HG02623 (cell line): Measurements from ENCODE around the gene GAB3.
"Not testable (repeated sequence)": the region's sequence is repeated elsewhere in the genome, so short reads cannot be mapped to it uniquely, and the experiment has no call there.

Source experiments
- ATAC-seq: cut with Tn5 transposase; IDR thresholded peaks from one replicate; pipeline ENCODE4 v1.9.1; 2021; ENCODE audit warnings: moderate library complexity; ENCODE audit not compliant: unreplicated experiment

Gene GAB3

DNA sequence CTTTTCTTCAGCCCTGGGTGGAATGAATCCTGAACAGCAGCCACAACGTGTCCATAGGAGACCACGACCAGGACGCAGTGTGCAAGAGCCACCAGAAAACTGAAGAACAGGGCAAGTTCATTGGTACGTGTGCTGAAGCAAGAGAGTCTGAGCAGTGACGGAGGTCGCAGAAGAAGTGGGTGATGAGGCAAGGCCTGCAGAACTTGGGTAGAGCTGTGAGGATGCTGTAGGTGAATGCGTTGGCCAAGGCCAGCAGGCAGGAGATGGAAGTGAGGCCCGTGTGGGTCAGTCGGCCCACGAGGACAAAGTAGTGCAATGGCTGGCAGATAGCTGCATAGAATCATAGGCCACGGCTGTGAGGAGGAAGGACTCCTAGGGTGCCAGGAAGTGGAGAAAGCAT is 91.9 kb downstream of the GAB3 start:
- no peak for ATAC-seq

DNA sequence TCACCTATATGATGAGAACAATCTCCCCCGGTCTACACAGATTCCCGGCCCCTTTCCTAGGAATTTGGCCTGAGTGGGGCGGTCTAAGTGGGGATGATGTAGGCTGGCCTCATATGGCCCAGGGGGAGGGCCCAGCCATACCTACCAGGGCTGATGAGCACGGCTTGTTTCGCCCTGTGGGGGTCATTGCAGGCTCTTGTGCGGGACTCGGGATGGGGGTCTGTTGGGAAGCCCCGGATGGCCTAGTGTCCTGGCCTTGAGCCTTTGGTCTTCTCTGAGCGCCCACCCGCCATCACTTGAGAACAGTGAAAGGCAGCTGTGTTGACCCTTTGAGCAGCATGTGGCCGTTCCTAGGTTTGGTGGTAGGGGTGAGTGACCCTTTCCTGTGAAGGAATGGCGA is 92.7 kb downstream of the GAB3 start:
- no peak for ATAC-seq

DNA sequence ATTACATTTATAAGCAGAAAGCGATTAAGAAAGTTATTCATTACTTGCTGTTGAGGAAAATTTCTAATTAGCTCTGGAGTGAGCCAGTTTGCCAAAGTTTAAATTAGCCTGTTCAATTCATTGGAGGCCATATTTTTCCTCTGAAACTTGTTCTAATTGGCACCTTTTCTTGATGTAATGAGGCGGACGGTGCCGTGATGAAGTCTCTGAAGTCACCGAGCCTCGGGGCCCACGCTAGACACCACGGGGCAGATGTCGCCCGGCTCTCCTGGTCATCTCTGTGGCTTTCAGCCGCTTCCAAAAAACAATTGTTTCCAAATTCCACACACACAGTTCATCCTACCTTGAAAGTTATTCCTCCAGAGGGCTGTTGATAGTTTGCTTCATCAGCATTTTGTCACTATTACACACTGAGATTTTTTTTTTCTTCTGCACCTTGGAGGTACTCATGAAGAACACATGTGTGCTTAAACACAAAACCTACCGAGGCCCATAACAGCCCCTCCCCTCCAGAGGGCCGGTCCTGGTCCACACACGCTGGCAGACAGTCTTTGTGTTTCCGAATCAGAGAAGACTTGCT is 93.6 kb downstream of the GAB3 start:
- no peak for ATAC-seq

DNA sequence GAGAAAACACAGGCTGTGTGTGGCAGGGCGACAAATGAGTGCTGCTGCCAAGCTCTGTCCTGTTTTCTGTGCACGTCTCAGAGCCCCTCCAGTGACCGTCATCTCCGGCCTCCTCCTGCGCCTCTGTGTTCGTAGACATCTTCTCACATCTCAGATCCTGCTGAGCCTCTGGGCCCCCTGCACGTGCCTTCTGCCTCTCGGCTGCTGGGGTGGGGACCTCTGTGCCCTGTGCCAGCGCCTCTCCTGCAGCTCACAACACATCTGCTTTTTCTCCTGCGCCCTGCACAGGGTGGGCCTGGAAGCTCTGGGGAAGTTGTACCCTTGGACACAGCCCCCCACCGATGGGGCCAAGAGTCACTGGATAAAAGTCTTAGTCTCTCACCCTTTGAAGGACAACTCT is 95.1 kb downstream of the GAB3 start:
- ATAC-seq, result no peak

DNA sequence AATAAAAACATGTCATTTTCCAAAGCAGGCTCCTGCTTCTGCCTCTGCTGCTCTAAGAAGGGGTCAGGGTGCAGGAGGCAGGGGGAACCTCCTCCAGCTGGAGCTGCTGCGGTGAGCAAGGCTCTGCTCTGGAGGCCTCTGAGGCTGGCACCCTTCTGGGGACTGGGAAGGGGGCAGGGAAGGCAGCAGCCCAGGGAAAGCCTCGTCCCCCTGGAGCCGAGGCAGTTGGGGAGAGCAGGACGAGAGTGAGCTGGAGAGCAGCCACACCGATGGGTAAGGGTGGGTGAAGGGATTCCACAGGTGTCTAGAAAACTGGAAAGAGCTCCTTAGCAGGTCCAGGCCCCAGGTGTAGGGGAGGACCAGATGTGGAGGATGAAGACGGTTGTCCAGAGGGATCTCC is 95.5 kb downstream of the GAB3 start:
- no peak for ATAC-seq

DNA sequence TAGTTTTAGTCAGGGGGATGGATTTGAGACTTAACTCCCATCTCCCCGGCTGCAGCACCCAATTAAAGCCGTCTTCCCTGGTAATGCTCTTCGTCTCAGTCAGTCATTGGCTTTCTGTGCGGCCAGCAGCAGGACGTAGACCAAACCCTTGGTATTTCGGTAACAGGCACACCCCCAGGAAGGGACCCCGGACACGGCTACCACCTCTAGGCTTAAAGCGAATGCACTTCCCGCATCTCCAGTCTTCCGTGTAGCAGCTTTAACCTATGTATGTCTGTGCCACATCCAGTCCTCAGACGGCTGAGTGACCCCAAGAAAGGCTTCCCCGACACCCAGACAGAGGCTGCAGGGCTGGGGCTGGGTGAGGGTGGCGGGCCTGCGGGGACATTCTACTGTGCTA is 96.0 kb downstream of the GAB3 start:
- no peak for ATAC-seq

DNA sequence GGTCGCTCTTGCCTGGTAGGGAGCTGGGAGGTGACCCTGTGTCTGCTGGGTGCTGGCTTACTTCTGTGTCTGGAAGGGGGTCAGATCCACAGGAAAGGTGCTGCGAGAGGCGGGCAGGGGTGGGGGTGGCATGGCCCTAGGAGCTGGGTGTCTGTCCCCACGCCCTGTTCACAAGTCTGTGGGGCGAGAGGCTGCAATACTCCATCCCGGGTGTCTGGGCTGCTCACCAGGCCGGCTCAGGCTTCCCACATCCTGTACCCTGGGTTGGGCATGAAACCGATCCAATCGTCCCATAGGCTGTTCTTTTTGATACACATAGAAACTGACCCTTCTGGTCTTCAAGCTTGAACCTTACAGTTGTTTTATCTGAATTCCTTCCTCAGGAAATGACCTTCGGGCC is 96.5 kb downstream of the GAB3 start:
- ATAC-seq, result no peak

DNA sequence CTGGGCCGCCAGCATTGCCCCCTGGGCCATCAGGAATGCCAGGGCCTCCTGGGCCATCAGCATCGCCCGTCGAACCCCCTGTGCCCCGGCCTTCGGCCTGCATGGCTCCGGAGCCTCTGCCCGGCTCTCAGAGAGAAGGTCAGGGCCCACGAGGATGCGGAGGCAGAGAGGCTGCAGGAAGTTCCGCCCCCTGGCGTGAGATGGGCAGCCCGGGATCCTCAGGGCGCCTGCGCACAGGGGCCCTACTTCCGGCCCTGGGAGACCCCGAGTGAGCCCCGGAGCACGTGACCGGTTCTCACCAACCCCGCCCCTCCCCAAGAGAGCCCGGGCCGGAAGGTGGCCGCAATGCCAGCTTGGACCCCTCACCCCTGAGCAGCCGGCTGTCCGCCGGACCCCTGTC is 97.5 kb downstream of the GAB3 start, which contains the start of gene CTAG2:
TSS of gene CTAG2 (minus strand) at position 167 of the 400 bp plus-strand sequence. CDS start at position 103, 64 bp downstream.
- ATAC-seq, result not testable (repeated sequence)

DNA sequence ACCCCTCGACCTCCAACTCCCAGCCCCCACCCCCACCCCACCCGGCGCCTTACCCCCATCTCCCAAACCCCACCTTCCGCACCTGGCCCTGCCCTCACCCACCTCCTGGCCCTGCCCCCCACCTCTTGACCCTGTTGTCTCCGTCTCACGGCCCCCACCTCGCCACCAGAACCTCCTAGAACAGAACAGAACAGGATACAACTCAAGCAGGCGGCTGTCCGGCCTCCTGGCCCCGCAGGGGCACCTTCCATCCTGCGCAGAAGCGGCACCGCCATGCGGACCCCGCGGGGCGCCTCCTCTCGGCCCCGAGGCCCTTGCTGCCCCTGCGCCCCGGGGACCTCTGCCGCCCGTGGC is 97.9 kb downstream of the GAB3 start:
- ATAC-seq, result no peak

DNA sequence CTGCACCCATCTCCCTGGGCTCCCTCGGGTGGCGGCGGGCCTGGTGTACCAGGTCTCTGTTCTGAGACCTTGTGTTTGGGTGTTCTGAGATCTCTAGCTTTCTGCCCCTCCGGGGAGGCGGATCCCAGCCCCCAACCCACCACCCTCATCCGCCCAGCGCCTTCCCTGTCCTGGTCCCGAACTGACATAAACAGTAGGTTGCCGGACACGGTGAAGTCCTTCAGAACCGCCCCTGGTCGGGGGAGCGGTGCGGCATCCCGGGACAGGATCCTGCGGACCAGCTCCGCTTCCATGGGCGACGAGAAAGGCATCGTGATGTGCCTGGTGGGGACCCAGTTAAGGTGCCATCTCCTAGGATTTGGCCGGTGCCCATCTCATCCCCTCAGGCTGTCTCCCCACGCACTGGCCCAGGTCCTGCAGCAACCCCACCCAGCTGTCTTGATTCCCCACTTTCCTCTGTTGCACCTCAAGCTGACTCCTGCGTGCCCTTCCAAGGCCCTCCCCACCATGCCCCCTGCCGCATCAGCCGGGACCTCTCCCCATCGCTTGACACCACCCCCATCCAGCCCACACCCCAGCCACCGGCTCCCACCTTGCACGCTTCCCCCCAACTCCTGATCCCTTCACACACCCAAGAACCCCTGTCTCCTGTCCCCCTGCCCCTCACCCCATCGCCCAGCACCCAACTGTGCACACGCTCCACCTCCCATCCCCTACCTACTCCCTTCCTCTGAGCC is 98.4 kb downstream of the GAB3 start:
- no peak for ATAC-seq

DNA sequence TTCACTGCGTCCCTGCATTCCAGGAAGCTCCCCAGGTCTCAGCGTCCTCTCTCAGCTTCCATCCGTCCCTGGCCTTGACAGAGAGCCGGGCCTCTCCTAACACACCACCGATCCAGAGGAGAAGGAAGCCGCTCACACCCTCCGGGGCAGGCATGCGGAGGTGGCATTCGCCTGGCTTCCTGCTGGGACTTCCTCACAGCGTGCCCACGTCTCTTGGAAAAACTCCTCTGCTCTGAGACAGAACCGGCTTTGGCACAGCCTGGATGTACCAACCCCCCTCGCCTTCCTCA is 100.7 kb downstream of the GAB3 start:
- ATAC-seq, result no peak

DNA sequence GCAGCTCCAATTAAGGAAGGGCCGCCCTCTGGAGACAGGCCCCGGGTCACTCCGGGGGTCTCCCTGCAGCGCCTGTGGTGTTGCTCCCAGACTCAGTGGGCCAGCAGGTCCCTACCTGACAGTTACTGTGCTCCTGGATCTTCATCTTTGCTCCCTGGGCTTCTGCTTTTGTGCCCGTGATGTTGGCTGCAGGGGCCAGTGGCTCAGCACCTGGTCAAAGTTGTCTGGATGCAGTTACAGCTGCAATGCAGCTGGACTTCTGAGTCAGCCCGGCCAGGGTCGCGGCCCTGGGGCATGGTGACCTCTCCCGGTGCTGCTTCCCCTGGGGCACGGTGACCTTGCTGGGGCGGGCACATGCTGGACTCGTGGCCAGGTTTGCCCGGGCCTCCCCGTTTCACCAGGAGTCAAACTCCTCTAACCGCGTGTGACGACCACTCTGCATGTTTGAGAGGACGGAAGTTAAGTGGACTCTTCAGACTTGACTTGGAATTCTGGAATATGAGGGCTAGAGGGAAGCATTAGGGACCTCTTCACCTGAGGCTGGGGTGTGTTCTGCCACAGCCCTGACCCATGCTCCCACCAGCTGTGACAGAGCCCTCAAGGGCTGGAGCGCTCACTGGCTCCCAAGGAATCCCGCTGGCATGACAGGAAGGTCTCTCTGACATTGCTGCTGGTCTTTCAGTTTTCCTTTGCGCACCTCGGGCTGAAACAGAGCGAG is 101.2 kb downstream of the GAB3 start:
- no peak for ATAC-seq

DNA sequence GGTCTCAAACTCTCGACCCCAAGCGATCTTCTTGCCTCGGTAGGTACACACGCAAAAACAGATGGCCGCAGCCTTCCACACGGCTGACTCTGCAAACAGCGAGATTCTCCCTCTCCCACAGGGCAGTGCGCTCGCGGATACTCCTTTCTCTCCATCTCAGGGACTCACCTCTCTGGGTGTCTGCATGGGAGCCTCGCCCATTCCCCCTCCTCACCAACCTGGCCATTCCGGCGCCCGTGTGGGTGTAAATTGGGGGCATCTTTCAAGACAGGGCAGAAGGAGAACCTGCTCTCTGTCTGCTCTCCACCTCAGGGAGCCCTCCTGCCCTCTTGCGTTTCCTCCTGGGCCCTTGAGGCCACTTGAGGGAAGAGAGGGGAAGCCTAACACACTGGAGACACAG is 101.9 kb downstream of the GAB3 start:
- ATAC-seq, result no peak

DNA sequence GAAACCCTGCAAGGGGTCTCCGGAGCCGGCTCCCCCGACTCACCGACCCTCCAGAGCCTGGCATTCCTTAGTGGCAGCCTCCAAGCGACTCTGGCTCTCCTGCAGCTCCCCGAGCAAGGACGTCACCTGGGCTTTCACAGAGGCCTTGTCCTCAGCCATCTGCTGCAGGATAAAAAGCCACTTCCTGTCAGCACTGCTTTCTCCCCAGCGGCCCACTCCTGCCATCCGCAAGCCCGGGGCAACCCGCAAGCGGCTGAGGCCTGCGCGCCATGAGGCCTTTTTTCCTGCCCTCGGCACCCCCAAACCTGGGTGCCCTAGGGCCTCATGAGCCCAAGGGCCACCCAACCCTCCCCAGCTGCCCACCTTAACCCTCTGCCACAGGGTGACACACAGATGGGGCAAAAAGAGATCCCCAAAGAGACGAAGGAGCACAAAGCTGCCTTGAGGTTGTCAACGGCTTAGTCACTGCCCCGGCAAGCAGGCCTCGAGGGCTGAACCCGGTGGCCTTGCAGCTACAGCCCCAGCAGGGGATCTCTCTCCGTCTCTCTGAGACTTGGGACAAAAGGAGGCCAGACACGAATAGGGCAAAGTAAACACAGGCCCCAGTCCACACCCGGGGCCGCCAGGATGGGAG is 105.0 kb downstream of the GAB3 start:
- not testable (repeated sequence) for ATAC-seq

DNA sequence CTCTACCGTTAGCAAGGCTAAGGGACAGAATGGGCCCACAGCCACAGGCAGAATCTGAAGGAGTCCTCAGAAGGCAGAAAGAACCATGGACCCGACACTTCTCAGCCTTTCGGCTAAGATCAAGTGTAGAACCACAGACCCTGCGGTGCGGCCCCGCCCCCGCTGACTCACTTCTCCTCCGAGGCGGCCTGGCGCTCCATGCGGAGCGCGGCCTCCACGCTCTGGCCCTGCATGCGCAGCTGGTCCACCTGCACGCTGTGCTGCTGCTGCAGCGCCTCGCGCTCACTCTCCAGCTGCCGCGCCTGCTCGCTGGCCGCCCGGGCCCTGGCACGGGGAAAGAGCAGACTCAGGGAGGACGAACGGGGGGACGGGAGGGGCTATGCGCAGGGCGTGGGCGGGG is 107.2 kb downstream of the GAB3 start:
- not testable (repeated sequence) for ATAC-seq

DNA sequence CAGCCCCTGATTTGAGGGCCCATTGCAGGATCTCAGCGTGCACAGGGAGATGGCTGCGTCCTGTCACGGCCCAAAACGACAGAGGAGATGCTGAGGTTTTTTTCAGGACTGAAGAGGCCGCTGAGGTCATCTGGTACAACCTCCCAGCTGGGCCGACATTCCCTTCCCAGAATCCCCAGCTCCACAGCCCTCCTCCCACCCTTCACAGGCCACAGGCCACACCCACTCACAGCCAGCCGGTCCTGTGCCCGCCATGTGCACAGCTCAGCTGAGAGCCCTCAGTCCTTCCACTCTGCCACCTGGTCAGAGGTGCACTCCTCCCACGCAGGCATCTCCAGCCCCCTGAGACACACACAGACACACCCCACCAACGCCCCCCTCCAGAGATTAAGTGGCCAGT is 109.1 kb downstream of the GAB3 start:
- ATAC-seq, result not testable (repeated sequence)

DNA sequence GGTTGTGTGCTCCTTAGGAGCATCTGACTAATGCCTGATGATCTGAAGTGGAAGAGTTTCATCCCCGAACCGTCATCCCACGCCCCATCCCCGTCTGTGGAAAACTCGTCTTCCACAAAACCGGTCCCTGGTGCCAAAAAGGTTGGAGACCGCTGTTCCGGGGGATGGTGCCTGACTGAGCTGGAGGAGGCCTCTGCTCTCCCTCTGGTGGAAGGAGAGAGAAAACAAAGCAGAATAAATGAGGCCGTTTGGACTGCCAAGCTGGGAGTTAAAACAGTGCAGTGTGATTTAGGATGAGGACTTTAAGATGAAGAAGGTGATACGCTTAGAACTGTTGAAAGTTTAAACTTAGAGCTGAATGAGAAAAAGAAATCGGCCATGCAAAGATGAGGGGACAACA is 117.2 kb downstream of the GAB3 start:
- ATAC-seq, result not testable (repeated sequence)

DNA sequence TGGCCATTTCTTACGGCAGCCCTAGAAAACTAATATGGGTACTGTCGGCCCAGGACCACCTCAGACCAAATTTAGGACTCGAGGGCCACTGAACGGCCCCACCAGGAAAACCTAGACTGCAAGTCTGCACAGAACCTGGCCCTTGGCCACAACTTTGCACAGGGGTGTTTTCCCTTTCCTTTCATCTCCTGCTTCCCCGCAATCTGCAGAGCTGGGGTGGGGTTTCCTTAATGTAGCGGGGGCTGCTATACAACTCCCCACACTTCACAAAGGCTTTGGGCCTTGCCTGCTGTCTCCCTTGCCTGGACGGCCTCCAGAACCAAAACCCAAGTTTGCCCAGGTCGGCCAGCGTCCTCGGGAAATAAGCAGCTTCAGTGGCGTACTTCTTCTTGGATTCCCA is 119.9 kb downstream of the GAB3 start:
- not testable (repeated sequence) for ATAC-seq

DNA sequence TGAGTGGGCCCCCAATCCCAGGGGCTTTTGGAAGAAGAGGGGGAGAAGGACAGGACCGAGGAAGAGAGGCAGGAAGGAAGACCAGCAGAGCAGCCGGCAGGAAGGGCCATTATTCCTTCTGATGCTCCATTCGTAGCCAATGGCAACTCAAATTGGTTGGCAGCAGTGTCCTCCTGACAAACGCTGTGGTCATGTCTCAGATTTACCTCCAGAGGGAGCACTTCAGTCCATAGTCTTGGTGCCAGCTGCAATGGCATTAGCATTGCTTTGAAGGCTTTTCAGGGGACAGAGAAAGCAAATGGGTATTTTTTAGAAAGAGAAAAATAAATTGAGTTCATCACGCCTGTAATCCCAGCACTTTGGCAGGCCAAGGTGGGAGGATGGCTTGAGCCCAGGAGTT is 121.9 kb downstream of the GAB3 start:
- not testable (repeated sequence) for ATAC-seq
